ENCODE results near the gene MRTFA.
"Not testable (repeated sequence)": the region's sequence is repeated elsewhere in the genome, so short reads cannot be mapped to it uniquely, and the experiment has no call there.

The MRTFA gene

DNA sequence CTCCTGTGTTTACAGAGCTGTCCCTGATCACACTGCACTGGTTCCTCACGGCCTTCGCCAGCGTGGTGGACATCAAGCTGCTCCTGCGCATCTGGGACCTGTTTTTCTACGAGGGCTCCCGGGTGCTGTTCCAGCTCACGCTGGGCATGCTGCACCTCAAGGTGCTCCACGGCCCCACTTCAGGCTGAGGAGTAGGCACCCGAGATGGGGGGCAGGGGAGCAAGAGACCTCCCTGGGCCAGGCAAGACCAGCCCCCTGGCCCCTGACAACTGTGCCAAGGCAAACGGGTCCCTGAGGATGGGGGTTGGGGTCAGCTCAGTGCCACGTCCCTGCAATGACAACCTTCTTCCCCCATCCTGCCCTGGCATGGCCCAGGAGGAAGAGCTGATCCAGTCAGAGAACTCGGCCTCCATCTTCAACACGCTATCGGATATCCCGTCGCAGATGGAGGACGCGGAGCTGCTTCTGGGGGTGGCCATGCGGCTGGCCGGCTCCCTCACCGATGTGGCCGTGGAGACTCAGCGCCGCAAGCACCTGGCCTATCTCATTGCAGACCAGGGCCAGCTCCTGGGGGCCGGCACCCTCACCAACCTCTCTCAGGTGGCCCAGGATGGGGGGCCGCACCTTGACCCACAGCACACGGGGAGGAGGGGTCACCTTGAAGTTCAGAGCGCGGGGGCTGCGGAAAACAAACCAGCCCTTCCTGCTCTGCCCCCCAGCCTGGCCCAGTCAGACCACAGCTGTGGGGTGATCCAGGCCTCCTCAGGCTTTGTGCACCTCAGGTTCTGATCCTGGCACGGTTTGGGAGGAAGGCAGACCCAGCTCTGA lies 230.2 kb downstream of the MRTFA start:
- DNase-seq = no peak

GRCh38 chr22:40405178-40406062 lies 231.1 kb downstream of the MRTFA start:
- no peak for DNase-seq

GRCh38 chr22:40404251-40405177 lies 232.0 kb downstream of the MRTFA start:
- DNase-seq = no peak

DNA sequence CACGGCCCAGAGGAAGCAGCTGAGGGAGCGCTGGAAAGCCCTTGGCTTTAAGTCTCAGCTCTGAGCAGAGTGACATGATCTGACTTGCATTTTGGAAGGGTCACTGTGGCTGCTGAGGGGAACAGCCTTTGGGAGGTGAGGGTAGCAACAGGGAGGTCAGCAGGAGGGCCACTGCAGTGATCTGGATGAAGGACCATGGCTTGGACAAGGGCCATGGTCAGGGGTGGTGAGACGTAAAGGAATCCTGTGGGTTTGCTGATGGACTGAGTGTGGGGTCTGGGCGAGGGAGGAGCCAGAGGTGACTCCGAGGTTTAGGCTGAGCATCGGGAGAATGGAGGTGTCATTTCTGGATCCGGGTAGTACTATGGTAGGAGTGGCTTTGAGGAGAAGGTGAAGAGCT lies 232.9 kb downstream of the MRTFA start:
- DNase-seq = no peak

GRCh38 chr22:40403141-40403540 lies 233.4 kb downstream of the MRTFA start:
- no peak for DNase-seq

GRCh38 chr22:40401981-40402406 lies 234.5 kb downstream of the MRTFA start:
- DNase-seq = no peak

GRCh38 chr22:40401532-40401931 lies 235.0 kb downstream of the MRTFA start:
- DNase-seq = no peak

DNA sequence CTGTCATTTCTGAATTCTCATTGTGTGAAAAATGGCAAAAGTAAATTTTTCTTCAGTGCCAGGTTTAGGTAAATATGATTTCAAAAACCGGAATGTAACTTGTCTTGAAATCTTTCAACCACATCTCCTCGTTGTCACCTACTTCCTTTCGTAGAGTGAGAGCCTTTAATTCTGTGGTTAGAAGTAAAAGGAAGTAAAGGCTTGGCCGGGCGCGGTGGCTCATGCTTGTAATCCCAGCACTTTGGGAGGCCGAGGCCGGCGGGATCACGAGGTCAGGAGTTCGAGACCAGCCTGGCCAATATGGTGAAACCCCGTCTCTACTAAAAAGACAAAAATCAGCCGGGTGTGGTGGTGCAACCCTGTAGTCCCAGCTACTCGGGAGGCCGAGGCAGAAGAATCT lies 236.4 kb downstream of the MRTFA start:
- no peak for DNase-seq

GRCh38 chr22:40399621-40400020 lies 236.9 kb downstream of the MRTFA start:
- no peak for DNase-seq

DNA sequence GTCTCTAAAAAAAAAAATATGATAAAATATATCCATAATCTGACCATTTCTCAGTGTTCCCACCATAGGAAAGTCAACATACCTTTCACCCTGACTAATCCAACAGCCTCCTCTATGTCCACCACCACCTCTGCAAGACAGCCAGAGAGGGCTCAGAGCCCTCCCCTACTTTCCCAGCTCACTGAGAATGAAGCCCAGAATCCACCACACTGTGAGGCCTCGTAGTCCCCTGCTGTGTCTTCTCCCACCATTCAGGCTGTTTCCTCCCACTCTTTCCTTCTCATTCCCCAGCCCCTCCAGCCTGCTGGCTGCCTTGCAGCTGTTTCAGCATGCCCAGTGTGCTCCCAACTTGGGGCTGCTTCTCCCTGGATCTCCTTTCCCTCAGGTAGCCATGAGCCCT lies 239.1 kb downstream of the MRTFA start:
- no peak for DNase-seq

- peak; percentile 52 for DNase-seq
Observed at GRCh38 chr22:40396882-40397281, 239.6 kb downstream of the MRTFA start.

GRCh38 chr22:40395607-40396006 lies 240.9 kb downstream of the MRTFA start:
- no peak for DNase-seq

- no peak for DNase-seq
Observed at GRCh38 chr22:40394607-40395006, 241.9 kb downstream of the MRTFA start.

DNA sequence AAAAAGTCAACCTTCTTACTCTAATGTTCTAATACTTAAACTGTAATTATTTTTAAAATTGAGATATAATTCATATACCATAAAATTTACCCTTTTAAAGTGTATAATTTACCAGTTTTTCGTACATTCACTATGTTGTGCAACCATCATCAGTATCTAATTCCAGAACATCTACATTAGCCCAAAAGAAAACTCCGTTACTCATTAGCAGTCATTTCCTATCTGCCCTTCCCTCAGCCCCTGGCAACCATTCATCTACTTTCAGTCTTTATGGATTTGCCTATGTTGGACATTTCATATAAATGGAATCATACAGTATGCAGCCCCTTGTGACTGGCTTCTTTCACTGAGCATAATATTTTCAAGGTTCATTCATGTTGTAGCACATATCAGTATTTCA lies 243.9 kb downstream of the MRTFA start:
- DNase-seq = no peak

DNA sequence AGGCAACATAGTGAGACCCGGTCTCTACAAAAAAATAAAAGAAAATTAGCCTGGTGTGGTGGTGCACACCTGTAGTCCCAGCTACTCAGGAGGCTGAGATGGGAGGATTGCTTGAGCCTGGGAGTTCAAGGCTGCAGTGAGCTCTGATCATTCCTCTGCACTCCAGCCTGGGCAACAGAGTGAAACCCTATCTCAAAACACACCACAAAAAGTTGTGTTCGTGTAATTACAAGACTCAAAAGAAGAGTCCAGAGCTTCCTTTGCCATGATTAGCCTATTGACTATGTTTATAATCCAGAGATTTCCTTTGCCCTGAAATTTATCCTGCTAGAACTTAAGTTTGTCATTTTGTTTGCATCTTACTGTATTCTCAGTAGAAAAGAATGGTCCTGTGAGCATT lies 245.1 kb downstream of the MRTFA start:
- DNase-seq = no peak

GRCh38 chr22:40388231-40388630 lies 248.3 kb downstream of the MRTFA start:
- DNase-seq = no peak

GRCh38 chr22:40387746-40388145 lies 248.8 kb downstream of the MRTFA start:
- DNase-seq = no peak

GRCh38 chr22:40385036-40385782 lies 251.3 kb downstream of the MRTFA start:
- no peak for DNase-seq

- no peak for DNase-seq
Observed at GRCh38 chr22:40383905-40384304, 252.6 kb downstream of the MRTFA start.

DNA sequence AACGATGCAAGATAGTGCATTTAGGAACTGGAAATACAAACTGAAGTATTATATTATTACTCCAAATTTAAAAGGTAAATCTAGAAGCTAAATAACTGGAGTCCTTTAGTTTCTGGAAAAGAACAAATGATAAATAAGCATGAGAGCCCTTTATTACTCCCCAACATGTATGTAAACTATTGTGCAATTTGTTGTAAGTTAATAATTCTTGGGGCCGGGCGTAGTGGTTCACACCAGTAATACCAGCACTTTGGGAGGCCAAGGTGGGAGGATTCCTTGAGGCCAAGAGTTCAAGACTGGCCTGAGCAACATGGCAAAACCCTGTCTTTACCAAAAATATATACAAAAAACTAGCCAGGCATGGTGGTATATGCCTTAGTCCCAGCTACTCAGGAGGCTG lies 255.1 kb downstream of the MRTFA start:
- no peak for DNase-seq

DNA sequence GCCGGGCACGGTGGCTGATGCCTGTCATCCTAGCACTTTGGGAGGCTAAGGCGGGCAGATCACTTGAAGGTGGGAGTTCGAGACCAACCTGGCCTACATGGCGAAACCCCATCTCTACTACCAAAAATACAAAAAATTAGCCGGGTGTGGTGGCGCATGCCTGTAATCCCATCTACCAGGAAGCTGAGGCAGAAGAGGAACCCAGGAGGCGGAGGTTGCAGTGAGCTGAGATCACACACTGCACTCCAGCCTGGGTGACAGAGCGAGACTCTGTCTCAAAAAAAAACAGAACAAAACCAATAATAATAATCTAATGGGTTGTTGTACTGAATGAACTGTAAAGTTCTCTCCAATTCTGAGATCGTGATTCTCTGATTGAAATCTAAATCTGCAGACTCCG lies 258.1 kb downstream of the MRTFA start:
- DNase-seq = not testable (repeated sequence)

GRCh38 chr22:40377931-40378330 lies 258.6 kb downstream of the MRTFA start:
- DNase-seq = no peak
